ENCODE data around the gene S1PR4. TPM values are rescaled to one million over a fixed set of nuclear protein-coding genes. Genes with fewer than 3 reads are reported as not detected.
"Not testable (repeated sequence)": the region's sequence is repeated elsewhere in the genome, so short reads cannot be mapped to it uniquely, and the experiment has no call there.

S1PR4 gene
- total and polyA plus RNA-seq, 8 donors, result 0.23 to 1.1 (median 0.90) TPM; not detected in 2

GRCh38 chr19:3190921-3191805, 12.6 kb downstream of the S1PR4 start:
- no peak overlapping the region for H3K27ac ChIP-seq
- no peak for FAIRE-seq
- H3K4me3 ChIP-seq, result no peak overlapping the region
- 90 to 92% methylated on average over 46 of the region's 46 CpGs for WGBS, 2 donors
- intact Hi-C loops (cut with DNase I), result no loop called here
- no peaks in the 10 kb centered on the region for H3K9me3 ChIP-seq
- peak in 2 of 6 donors; percentile 29 to 55 for DNase-seq
- no peaks in the 10 kb centered on the region for H3K27me3 ChIP-seq
- H3K36me3 ChIP-seq, result no peaks in the 10 kb centered on the region
- peaks cover 0 to 11% (median 0%) of the 10 kb centered on the region in 3 donors for H3K4me1 ChIP-seq
- ATAC-seq, result no peak
- TF ChIP-seq CTCF (IDR thresholded peaks at IDR 0.05), result no peak

GRCh38 chr19:3191806-3192104, 13.2 kb downstream of the S1PR4 start:
- H3K27ac ChIP-seq; H3K36me3 ChIP-seq; intact Hi-C loops (cut with DNase I); ATAC-seq; H3K9me3 ChIP-seq; H3K27me3 ChIP-seq; H3K4me3 ChIP-seq; FAIRE-seq: not testable (repeated sequence)
- H3K4me1 ChIP-seq, result peaks cover 0 to 11% (median 0%) of the 10 kb centered on the region in 3 donors
- 92% methylated on average over 12 of the region's 12 CpGs for WGBS, 2 donors
- peak in 2 of 6 donors; percentile 11 to 14 for DNase-seq

- H3K27ac ChIP-seq, result no peak overlapping the region
- DNase-seq (peak in 2 of 6 donors; percentile 24 to 73), ATAC-seq (no peak), FAIRE-seq (no peak)
- no peaks in the 10 kb centered on the region for H3K36me3 ChIP-seq
- no peak overlapping the region for H3K4me3 ChIP-seq
- no peaks in the 10 kb centered on the region for H3K27me3 ChIP-seq
- 95 to 100% methylated on average over 11 to 32 of the region's 32 CpGs for WGBS, 2 donors
- no peaks in the 10 kb centered on the region for H3K9me3 ChIP-seq
- no peak for TF ChIP-seq CTCF (IDR thresholded peaks at IDR 0.05)
- peaks cover 0 to 7% (median 0%) of the 10 kb centered on the region in 3 donors for H3K4me1 ChIP-seq
- intact Hi-C loops (cut with DNase I), result no loop called here
Measured at GRCh38 chr19:3192228-3192635, 13.7 kb downstream of the S1PR4 start.

GRCh38 chr19:3192684-3193083, 14.1 kb downstream of the S1PR4 start:
- H3K27me3 ChIP-seq, result no peaks in the 10 kb centered on the region
- 92 to 97% methylated on average over 14 of the region's 14 CpGs for WGBS, 2 donors
- intact Hi-C loops (cut with DNase I), result no loop called here
- H3K27ac ChIP-seq, result no peak overlapping the region
- FAIRE-seq (no peak), ATAC-seq (no peak), DNase-seq (peak in 2 of 6 donors; percentile 15 to 54)
- no peak overlapping the region for H3K4me3 ChIP-seq
- H3K36me3 ChIP-seq, result no peaks in the 10 kb centered on the region
- TF ChIP-seq CTCF (IDR thresholded peaks at IDR 0.05), result no peak
- H3K4me1 ChIP-seq, result peaks cover 0 to 2% (median 0%) of the 10 kb centered on the region in 3 donors
- H3K9me3 ChIP-seq, result no peaks in the 10 kb centered on the region

- 93 to 95% methylated on average over 40 of the region's 40 CpGs for WGBS, 2 donors
- Histone ChIP-seq H3K36me3 (no peaks in the 10 kb centered on the region), H3K27ac (no peak overlapping the region), H3K4me1 (no peaks in the 10 kb centered on the region), H3K27me3 (no peaks in the 10 kb centered on the region), H3K4me3 (no peak overlapping the region), H3K9me3 (no peaks in the 10 kb centered on the region)
- DNase-seq (peak in 2 of 6 donors; percentile 25 to 40), FAIRE-seq (no peak), ATAC-seq (no peak)
- TF ChIP-seq CTCF (IDR thresholded peaks at IDR 0.05), result no peak
- intact Hi-C loops (cut with DNase I), result no loop called here
Measured at GRCh38 chr19:3193256-3194105, 14.9 kb downstream of the S1PR4 start.
